B cell (primary cell): ENCODE data around the gene ABHD18. TPM values are rescaled to one million over a fixed set of nuclear protein-coding genes. Genes with fewer than 3 reads are reported as not detected.
A peak's percentile ranks its signal among the peaks of the same experiment; 100 is the strongest.
"Not testable (repeated sequence)": the region's sequence is repeated elsewhere in the genome, so short reads cannot be mapped to it uniquely, and the experiment has no call there.

ENCODE experiments used
- ATAC-seq: fragments of 200-7000 bp; cut with Tn5 transposase; one replicate; pipeline ENCODE4 v1.10.0; 2021; ENCODE audit warnings: low read depth, mild to moderate bottlenecking, moderate number of reproducible peaks, moderate library complexity
- CTCF ChIA-PET: fragments of 350-600 bp; sonication (Branson Sonifier 250); formaldehyde crosslinking; loops from one replicate; lab custom pipeline; 2021; ENCODE audit warnings: antibody characterized with exemption, inconsistent platforms; lab: Charles Lee
- POLR2A ChIA-PET: fragments of 350-600 bp; sonication (Branson Sonifier 250); formaldehyde crosslinking; loops from one replicate; lab custom pipeline; 2021; ENCODE audit warnings: antibody characterized with exemption; lab: Charles Lee
- DNase-seq: peaks from one replicate; pipeline ENCODE4 v3.0.0; 2013
- H2AFZ ChIP-seq: 2 replicates; pipeline ENCODE4 v1.6.1; 2012; ENCODE audit warnings: mild to moderate bottlenecking, low read depth, low read length; ENCODE audit not compliant: insufficient read depth, poor library complexity, severe bottlenecking
- H3K27ac ChIP-seq, 2 donors: 1 replicate in 1 of 2; 2 replicates in 1 of 2; pipeline ENCODE4 v1.5.1; 2012 to 2013; ENCODE audit warnings: low read length in 2 of 2, mild to moderate bottlenecking in 2 of 2, moderate library complexity in 1 of 2
- H3K27me3 ChIP-seq, 4 experiments: fragments of 200-600 bp in 1 of 4; sonication (generic) in 1 of 4; replicated peaks in 1 of 4; 1 replicate in 2 of 4; 2 replicates in 2 of 4; pipeline versions ENCODE4 v1.6.1 to v1.7.0; 2013 to 2016; ENCODE audit warnings: low read length in 3 of 4, mild to moderate bottlenecking in 2 of 4, mixed read lengths in 1 of 4, moderate library complexity in 1 of 4; ENCODE audit not compliant: insufficient read depth in 4 of 4, control insufficient read depth in 3 of 4; ENCODE audit errors: control extremely low read depth in 1 of 4
- H3K36me3 ChIP-seq, 2 experiments: replicated peaks in 1 of 2; 1 replicate in 1 of 2; 2 replicates in 1 of 2; pipeline versions ENCODE4 v1.6.1 to v1.7.1; 2013; ENCODE audit warnings: low read length in 1 of 2; ENCODE audit not compliant: insufficient read depth in 2 of 2, control insufficient read depth in 1 of 2; ENCODE audit errors: control extremely low read depth in 1 of 2, extremely low read depth in 1 of 2
- H3K4me1 ChIP-seq, 2 donors: fragments of 200-600 bp in 1 of 2; sonication (generic) in 1 of 2; 1 replicate in 1 of 2; 2 replicates in 1 of 2; pipeline versions ENCODE4 v1.5.1 to v1.6.1; 2013 to 2017; ENCODE audit warnings: low read length in 2 of 2; ENCODE audit not compliant: control insufficient read depth in 2 of 2, insufficient read depth in 2 of 2
- H3K4me2 ChIP-seq: replicated peaks from 2 replicates; pipeline ENCODE3; 2012; ENCODE audit warnings: mild to moderate bottlenecking, low read depth, low read length; ENCODE audit not compliant: poor library complexity, severe bottlenecking
- H3K4me3 ChIP-seq, 5 experiments: fragments of 200-600 bp in 1 of 5; sonication (generic) in 1 of 5; 1 replicate in 3 of 5; 2 replicates in 2 of 5; pipeline versions ENCODE4 v1.5.1 to v1.7.0; 2011 to 2016; ENCODE audit warnings: low read length in 4 of 5, mild to moderate bottlenecking in 4 of 5, low read depth in 2 of 5, control low read depth in 1 of 5, moderate library complexity in 1 of 5; ENCODE audit not compliant: insufficient read depth in 1 of 5; ENCODE audit errors: control extremely low read depth in 1 of 5, extremely low read depth in 1 of 5
- H3K79me2 ChIP-seq: fragments of 200-600 bp; sonication (generic); one replicate; pipeline ENCODE4 v1.6.0; 2016; ENCODE audit warnings: low read length; ENCODE audit not compliant: control insufficient read depth, insufficient read depth
- H3K9ac ChIP-seq: fragments of 200-600 bp; sonication (generic); 2 replicates; pipeline ENCODE4 v1.6.1; 2017; ENCODE audit warnings: mild to moderate bottlenecking, low read length, moderate library complexity
- H3K9me3 ChIP-seq, 3 donors: one replicate each; pipeline versions ENCODE4 v1.6.1 to v1.7.1; 2013; ENCODE audit warnings: low read length in 2 of 3; ENCODE audit not compliant: control insufficient read depth in 2 of 3, insufficient read depth in 1 of 3; ENCODE audit errors: control extremely low read depth in 1 of 3
- H4K20me1 ChIP-seq: 2 replicates; pipeline ENCODE4 v1.6.0; 2012; ENCODE audit warnings: mild to moderate bottlenecking, low read length; ENCODE audit not compliant: insufficient read depth, control insufficient read depth, poor library complexity, severe bottlenecking
- H3K27ac Mint-ChIP-seq: one replicate; pipeline ENCODE4 v1.8.0; 2021; ENCODE audit warnings: mixed read lengths
- H3K27me3 Mint-ChIP-seq: one replicate; pipeline ENCODE4 v1.8.0; 2021; ENCODE audit warnings: mixed read lengths
- H3K4me1 Mint-ChIP-seq: one replicate; pipeline ENCODE4 v1.8.0; 2021; ENCODE audit warnings: mixed read lengths
- H3K4me3 Mint-ChIP-seq: one replicate; pipeline ENCODE4 v1.8.0; 2021; ENCODE audit warnings: mixed read lengths
- H3K9me3 Mint-ChIP-seq: one replicate; pipeline ENCODE4 v1.8.0; 2022; ENCODE audit warnings: mixed read lengths; ENCODE audit not compliant: insufficient read depth
- CTCF ChIP-seq: fragments of 200-600 bp; IDR thresholded peaks from one replicate; pipeline ENCODE4 v1.8.0; 2022; ENCODE audit warnings: antibody characterized with exemption, mild to moderate bottlenecking
- EZH2 ChIP-seq: IDR thresholded peaks from 2 replicates; pipeline ENCODE4 v1.6.1; 2012; ENCODE audit warnings: borderline replicate concordance, low read depth, mild to moderate bottlenecking, moderate library complexity, low read length; ENCODE audit not compliant: insufficient read depth, poor library complexity, severe bottlenecking
- WGBS: methylation state at CpG from one replicate; pipeline ENCODE4 v1.1.5; 2013; ENCODE audit warnings: missing lambda C conversion rate; ENCODE audit not compliant: insufficient coverage; 5-methylcytosine and 5-hydroxymethylcytosine counted together
- intact Hi-C: fragments of 100-400 bp; cut with micrococcal nuclease; formaldehyde crosslinking; loops from one replicate; pipeline ENCODE4 v1.10.0; 2022
- polyA plus RNA-seq: library from polyadenylated mRNA; depleted of rRNA; stranded (reverse); fragments of >200 nt; gene quantifications from 2 replicates; pipeline ENCODE4 v1.2.3, GENCODE V29; 2012
- total RNA-seq, 2 donors: library from RNA; stranded (reverse); fragments of 120-200 nt in 1 of 2; gene quantifications; 1 replicate in 1 of 2; 2 replicates in 1 of 2; pipeline versions ENCODE4 v1.2.3 to v1.2.4, GENCODE V29; 2013 to 2022

Gene ABHD18
- total and polyA plus RNA-seq, 2 donors (not counting 1 experiment from before 2014, with no cell fraction given): 6.3 to 17.5 TPM

GRCh38 chr4:128061566-128062536 is 96.6 kb downstream of the ABHD18 start:
- H3K4me1 ChIP-seq: peaks cover 3 to 12% of the 10 kb centered on the region in 2 donors
- H3K36me3 ChIP-seq: no peaks in the 10 kb centered on the region
- no peaks in the 10 kb centered on the region for H3K27me3 ChIP-seq
- peak overlapping the region; percentile 91 for H3K9ac ChIP-seq
- TF ChIP-seq CTCF (no peak), EZH2 (no peak)
- H3K4me2 ChIP-seq: peak overlapping the region; percentile 99
- H3K27ac ChIP-seq: peak overlapping the region; percentile 67 to 96
- ATAC-seq: peak; percentile 28
- no peaks in the 10 kb centered on the region for H3K9me3 ChIP-seq
- Mint-ChIP-seq H3K9me3 (no peaks in the 10 kb centered on the region), H3K27me3 (no peaks in the 10 kb centered on the region), H3K4me1 (peaks cover 11% of the 10 kb centered on the region), H3K27ac (peak overlapping the region; percentile 81), H3K4me3 (peak overlapping the region; percentile 90)
- intact Hi-C loops: loop anchor here (1.0 kb wide), 3 partner anchors 97 to 226 kb away; partner anchors contain the start of genes ABHD18, MFSD8 and PLK4
- CTCF ChIA-PET: interaction anchor here (2.0 kb wide), 1 partner anchor 96 kb away, joined by 18 read pairs; the partner anchor contains the start of genes ABHD18 and MFSD8
- H3K79me2 ChIP-seq: peaks cover 11% of the 10 kb centered on the region
- POLR2A ChIA-PET: interaction anchor here (1.1 to 1.8 kb wide), 4 partner anchors 97 to 748 kb away, joined by 4 to 20 read pairs (median 11); partner anchors contain the start of genes ABHD18, MFSD8, PGRMC2 and PLK4
- H4K20me1 ChIP-seq: no peaks in the 10 kb centered on the region
- peak overlapping the region; percentile 41 to 72 (median 66) for H3K4me3 ChIP-seq
- peak overlapping the region; percentile 90 for H2AFZ ChIP-seq
- under 1% methylated on average over 96 of the region's 101 CpGs for WGBS
- DNase-seq: peak; percentile 78

GRCh38 chr4:128066453-128066820 is 101.2 kb downstream of the ABHD18 start:
- H3K4me1 Mint-ChIP-seq, H3K9me3 Mint-ChIP-seq, H3K36me3 ChIP-seq, ATAC-seq, CTCF ChIA-PET, H3K27me3 Mint-ChIP-seq, H3K4me3 ChIP-seq, H3K4me1 ChIP-seq, H3K4me2 ChIP-seq, DNase-seq, H4K20me1 ChIP-seq, H3K9ac ChIP-seq, H3K27ac ChIP-seq, H3K9me3 ChIP-seq, H3K4me3 Mint-ChIP-seq, POLR2A ChIA-PET, H2AFZ ChIP-seq, H3K27me3 ChIP-seq, intact Hi-C loops, H3K27ac Mint-ChIP-seq: not testable (repeated sequence)
- peaks cover 32% of the 10 kb centered on the region for H3K79me2 ChIP-seq
- 100% methylated on average over 1 of the region's 10 CpGs for WGBS
